Right lobe of liver (tissue), 6 donors: Measurements from ENCODE around the gene BACH2. TPM values are rescaled to one million over a fixed set of nuclear protein-coding genes. Genes with fewer than 3 reads are reported as not detected.

Source experiments
- ATAC-seq, 4 donors: fragments of 200-7000 bp; cut with Tn5 transposase; one replicate each; pipeline ENCODE4 v1.9.1; 2020; ENCODE audit warnings: mild to moderate bottlenecking in 4 of 4, moderate library complexity in 4 of 4
- DNase-seq, 3 donors: peaks; one replicate each; pipeline ENCODE4 v3.0.0-alpha.2; 2020
- H3K27ac ChIP-seq, 3 donors: fragments of 200-600 bp; one replicate each; pipeline ENCODE4 v1.8.0; 2022
- H3K27me3 ChIP-seq, 2 donors: fragments of 200-600 bp; one replicate each; pipeline ENCODE4 v1.8.0; 2022
- H3K36me3 ChIP-seq, 4 donors: fragments of 200-600 bp; sonication (generic) in 1 of 4; one replicate each; pipeline versions ENCODE4 v1.5.1 to v1.8.0; 2017 to 2022; ENCODE audit warnings: control low read depth in 1 of 4
- H3K4me1 ChIP-seq, 4 donors: fragments of 200-600 bp; sonication (generic) in 1 of 4; one replicate each; pipeline versions ENCODE4 v1.5.1 to v1.8.0; 2017 to 2022; ENCODE audit warnings: control low read depth in 1 of 4
- H3K4me3 ChIP-seq, 3 donors: fragments of 200-600 bp; one replicate each; pipeline ENCODE4 v1.8.0; 2022
- H3K9me3 ChIP-seq, 4 donors: fragments of 200-600 bp; sonication (generic) in 1 of 4; one replicate each; pipeline versions ENCODE4 v1.5.1 to v1.8.0; 2017 to 2022; ENCODE audit warnings: control low read depth in 1 of 4
- POLR2A ChIP-seq: fragments of 450-650 bp; IDR thresholded peaks from one replicate; pipeline ENCODE4 v1.6.1; 2017; ENCODE audit warnings: antibody characterized with exemption, mild to moderate bottlenecking
- WGBS: methylation state at CpG from one replicate; pipeline ENCODE4 v1.1.6; 2018; ENCODE audit warnings: low coverage, low lambda C conversion rate; ENCODE audit not compliant: insufficient coverage; ENCODE audit errors: missing lambda C conversion rate; 5-methylcytosine and 5-hydroxymethylcytosine counted together
- intact Hi-C, 2 donors: fragments of 100-400 bp; cut with DNase I; formaldehyde crosslinking; loops; one replicate each; pipeline versions ENCODE4 v1.11.2 to v1.14.1; 2022
- total RNA-seq, 6 experiments: library from RNA; depleted of rRNA in 2 of 6; stranded (reverse); fragments of >200 nt in 2 of 6; fragmentation: NEBNext Ultra II Directional in 3 of 6; extraction: Animal tissue kit (Norgen Biotek cat#: 25700) in 3 of 6; gene quantifications; one replicate each; pipeline versions ENCODE4 v1.1.0 to v1.2.4, GENCODE V29; 2016 to 2023
- TF ChIP-seq, protein P1 (sequence below), 4 donors: fragments of 200-600 bp in 3 of 4; fragments of 450-650 bp in 1 of 4; IDR thresholded peaks; one replicate each; pipeline versions ENCODE4 v1.5.1 to v1.8.0; 2016 to 2022; ENCODE audit warnings: antibody characterized with exemption in 4 of 4, mild to moderate bottlenecking in 2 of 4
- donor health status: DM: no; HTN: yes; CAD: no.
- donor health status: DM: no; HTN: no; CAD: no.
- donor health status: DM: no; HTN: no; CAD: no.
- donor health status: DM: no; HTN: yes; CAD: no.
- donor health status: DM: no; HTN: yes; CAD: no.

The BACH2 gene
- total RNA-seq, 6 experiments from 2014 or later, result 2.6 to 12.6 (median 3.1) TPM

DNA sequence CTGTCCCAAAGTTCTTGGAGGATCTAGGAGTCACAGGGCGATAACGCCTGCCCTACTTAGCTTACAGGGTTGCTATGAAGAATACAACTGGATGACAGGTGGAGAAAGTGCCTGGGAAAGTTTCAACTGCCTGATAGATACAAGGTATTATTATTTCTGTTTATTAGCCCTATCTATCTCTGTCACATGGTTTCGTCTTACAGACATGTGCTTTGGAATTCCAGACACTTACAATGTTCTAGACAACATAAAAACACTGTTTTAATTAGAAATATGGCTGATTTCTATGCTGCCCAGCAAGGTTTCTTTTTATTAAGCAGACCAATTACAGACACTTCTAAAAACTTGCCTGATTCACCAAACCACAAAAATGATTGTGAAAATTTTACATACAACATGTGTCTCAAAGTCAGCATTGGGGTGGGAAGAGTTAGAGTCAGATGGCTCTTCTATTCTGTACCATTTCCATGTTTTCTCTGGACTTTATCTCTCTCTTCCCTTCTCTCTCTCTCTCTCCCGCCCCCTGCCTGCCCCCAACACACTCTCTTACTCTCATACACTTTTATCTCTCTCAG is 352.4 kb downstream of the BACH2 start:
- no peak for DNase-seq
- intact Hi-C loops, result no loop called here

DNA sequence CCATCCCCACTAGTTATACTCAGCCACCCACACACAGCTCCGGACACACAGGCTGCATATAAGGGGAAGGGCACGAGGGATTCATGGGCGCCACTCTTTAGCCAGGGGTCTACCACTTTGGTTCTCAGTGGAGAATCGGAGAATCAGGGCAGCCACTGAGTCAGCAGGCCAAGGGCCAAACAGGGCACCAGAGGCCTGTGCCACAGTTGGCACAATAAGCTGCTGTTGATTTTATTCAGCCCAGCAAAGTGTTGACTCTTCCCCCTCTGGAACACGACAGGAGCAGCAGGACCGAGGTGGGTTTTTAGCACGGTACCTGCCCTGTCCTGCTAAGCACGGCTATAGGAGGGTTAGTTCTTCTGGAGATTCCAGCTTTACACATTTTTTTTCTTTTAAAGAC is 354.0 kb downstream of the BACH2 start:
- Histone ChIP-seq H3K27ac (no peak overlapping the region), H3K27me3 (no peaks in the 10 kb centered on the region), H3K36me3 (no peaks in the 10 kb centered on the region), H3K4me3 (no peak overlapping the region), H3K9me3 (no peaks in the 10 kb centered on the region), H3K4me1 (peaks cover 0 to 28% (median 10%) of the 10 kb centered on the region in 4 donors)
- intact Hi-C loops, result no loop called here
- TF ChIP-seq POLR2A, result no peak
- TF ChIP-seq, protein P1, sequence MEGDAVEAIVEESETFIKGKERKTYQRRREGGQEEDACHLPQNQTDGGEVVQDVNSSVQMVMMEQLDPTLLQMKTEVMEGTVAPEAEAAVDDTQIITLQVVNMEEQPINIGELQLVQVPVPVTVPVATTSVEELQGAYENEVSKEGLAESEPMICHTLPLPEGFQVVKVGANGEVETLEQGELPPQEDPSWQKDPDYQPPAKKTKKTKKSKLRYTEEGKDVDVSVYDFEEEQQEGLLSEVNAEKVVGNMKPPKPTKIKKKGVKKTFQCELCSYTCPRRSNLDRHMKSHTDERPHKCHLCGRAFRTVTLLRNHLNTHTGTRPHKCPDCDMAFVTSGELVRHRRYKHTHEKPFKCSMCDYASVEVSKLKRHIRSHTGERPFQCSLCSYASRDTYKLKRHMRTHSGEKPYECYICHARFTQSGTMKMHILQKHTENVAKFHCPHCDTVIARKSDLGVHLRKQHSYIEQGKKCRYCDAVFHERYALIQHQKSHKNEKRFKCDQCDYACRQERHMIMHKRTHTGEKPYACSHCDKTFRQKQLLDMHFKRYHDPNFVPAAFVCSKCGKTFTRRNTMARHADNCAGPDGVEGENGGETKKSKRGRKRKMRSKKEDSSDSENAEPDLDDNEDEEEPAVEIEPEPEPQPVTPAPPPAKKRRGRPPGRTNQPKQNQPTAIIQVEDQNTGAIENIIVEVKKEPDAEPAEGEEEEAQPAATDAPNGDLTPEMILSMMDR (IDR thresholded peaks at IDR 0.05), result no peak
- ATAC-seq (no peak), DNase-seq (no peak)
- 88% methylated on average over 2 of the region's 8 CpGs for WGBS

More for the DNA sequence above, 352.4 kb downstream of the BACH2 start:
- Histone ChIP-seq H3K9me3 (no peaks in the 10 kb centered on the region), H3K27ac (no peak overlapping the region), H3K27me3 (no peaks in the 10 kb centered on the region), H3K36me3 (no peaks in the 10 kb centered on the region), H3K4me1 (peaks cover 0 to 28% (median 10%) of the 10 kb centered on the region in 4 donors), H3K4me3 (no peak overlapping the region)
- WGBS, result 88% methylated on average over 4 of the region's 4 CpGs
- TF ChIP-seq, protein P1 (IDR thresholded peaks at IDR 0.05), result no peak
- TF ChIP-seq POLR2A, result no peak
- ATAC-seq, result no peak

DNA sequence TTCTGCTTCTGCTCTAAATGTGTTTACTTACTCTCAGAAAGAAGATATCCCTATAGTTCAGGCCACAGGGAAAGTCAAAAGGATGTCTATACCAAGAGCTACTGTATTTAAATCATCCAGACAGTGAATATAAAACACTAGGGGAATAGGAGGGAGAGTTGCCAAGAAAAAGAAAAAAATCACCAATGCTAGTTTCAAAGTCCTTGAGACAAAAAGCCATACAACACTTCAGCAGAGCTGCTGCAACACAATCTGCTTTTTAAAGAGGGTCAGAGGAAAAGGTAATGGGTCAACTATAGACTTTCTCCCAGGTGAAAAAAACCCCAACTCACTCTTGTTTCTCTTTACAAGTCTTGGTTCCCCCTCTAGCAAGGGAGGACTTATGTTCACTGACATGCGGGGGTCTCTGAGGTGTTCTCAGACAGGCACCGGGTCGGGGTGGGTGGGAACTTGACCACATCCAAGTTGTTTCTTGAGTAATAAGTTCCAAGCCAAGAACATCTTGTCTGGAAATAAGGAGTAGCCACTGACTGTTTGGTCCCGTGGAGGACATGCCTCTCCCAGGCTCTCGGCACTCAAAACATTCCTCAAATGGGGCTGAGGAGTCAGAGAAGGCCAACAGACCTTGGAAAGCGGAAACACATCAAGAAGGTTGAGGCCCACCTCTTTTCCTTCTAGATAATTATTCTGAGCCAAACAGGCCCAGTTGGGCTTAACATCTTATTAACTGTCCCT is 354.7 kb downstream of the BACH2 start:
- DNase-seq, result no peak

DNA sequence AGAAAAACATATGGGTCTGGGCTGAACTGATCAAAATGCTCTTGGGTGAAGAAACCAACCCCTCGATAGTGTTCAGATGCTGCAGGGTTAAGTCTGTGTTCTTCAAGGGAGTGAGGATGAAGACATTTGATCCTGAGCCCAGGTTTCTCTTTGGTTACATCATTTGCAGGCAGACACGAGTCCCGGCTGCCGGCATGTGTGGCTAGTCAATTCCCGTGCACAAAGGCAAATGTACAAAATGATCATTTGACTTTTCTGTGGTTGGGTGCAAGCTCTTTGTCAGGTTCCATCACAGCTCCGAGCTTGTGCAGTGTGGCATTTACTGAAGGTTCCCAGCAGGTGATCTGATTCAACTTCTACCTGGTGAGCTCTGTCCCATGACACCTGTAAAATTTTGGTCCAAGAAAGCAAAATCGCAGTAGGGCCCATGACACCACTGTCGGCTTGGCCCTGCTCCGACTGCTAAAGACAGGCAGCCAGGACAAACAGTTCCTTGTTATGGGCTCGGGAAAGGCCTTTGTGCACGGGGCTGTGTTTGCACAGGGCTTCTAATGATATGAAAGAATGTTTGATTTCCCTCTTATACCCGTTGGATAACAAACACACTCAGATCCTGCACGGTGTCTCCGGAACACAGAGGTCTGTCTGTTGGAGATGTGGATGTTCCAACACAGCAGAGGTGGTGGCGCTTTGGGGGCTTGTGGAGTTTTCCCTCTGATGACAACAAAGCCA is 355.4 kb downstream of the BACH2 start:
- peak overlapping the region in 2 of 3 donors; percentile 0 to 59 for H3K27ac ChIP-seq
- H3K27me3 ChIP-seq, result no peaks in the 10 kb centered on the region
- peaks cover 0 to 28% (median 10%) of the 10 kb centered on the region in 4 donors for H3K4me1 ChIP-seq
- no peaks in the 10 kb centered on the region for H3K9me3 ChIP-seq
- no peak overlapping the region for H3K4me3 ChIP-seq
- H3K36me3 ChIP-seq, result no peaks in the 10 kb centered on the region
- 35% methylated on average over 11 of the region's 15 CpGs for WGBS
- TF ChIP-seq, protein P1 (IDR thresholded peaks at IDR 0.05), result no peak
- no peak for TF ChIP-seq POLR2A
- DNase-seq (peak in 1 of 3 donors; percentile 65), ATAC-seq (peak; percentile 67 to 82 (median 69))
- intact Hi-C loops, result no loop called here

More for the DNA sequence above, 354.7 kb downstream of the BACH2 start:
- TF ChIP-seq, protein P1 (IDR thresholded peaks at IDR 0.05), result no peak
- no peak for TF ChIP-seq POLR2A
- Histone ChIP-seq H3K27ac (peak overlapping the region in 2 of 3 donors; percentile 0 to 59), H3K27me3 (no peaks in the 10 kb centered on the region), H3K4me3 (no peak overlapping the region), H3K4me1 (peaks cover 0 to 28% (median 10%) of the 10 kb centered on the region in 4 donors), H3K9me3 (no peaks in the 10 kb centered on the region), H3K36me3 (no peaks in the 10 kb centered on the region)
- 83% methylated on average over 3 of the region's 6 CpGs for WGBS
- intact Hi-C loops, result no loop called here
- peak in 3 of 4 donors; percentile 3 to 39 (median 5) for ATAC-seq
